GM18517 (cell line): Measurements from ENCODE around the gene PRTG.
"Not testable (repeated sequence)": the region's sequence is repeated elsewhere in the genome, so short reads cannot be mapped to it uniquely, and the experiment has no call there.

ENCODE experiments used
- ATAC-seq: cut with Tn5 transposase; IDR thresholded peaks from one replicate; pipeline ENCODE4 v1.9.1; 2021; ENCODE audit warnings: mild to moderate bottlenecking, moderate library complexity; ENCODE audit not compliant: unreplicated experiment

PRTG gene

DNA sequence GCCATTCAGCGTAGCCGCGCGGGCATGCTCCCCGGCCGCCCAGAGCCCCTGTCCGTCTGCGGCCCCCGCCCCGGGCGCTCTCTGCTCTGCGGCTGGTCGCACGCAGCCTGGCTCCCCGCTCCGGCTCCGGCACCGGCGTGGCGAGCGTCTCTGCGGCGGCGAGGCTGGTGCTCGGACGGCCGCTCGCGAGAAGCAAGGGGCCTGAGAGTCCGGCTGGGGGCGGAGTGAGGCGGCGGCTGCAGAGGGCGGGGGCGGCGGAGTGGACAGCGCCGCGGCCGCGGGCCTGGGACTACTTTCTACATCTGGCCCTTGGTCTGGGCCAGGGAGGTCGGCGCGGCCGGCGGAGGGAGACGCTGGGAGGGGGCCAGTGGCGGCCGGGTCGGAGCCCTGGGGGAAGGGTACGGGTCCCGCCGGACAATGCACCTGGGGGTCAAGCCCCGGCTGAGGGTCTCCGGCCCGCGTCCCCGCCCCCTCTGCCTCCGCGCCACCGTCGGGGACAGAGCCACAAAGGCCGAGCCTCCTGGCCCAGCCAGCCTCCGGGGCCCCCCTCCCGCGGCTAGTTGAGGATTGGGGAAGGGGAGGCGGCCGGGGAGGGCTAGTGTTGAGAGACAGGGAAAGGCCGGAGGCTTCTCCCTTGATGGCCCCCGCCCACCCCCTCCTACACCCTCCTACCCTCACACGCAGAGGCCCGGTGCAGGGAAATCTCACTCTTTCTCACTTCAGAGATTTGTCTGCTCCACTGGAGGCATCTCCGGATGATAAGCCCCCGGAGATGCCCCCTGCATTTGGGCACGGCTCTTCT, at the start of gene PRTG:
PRTG (minus strand) TSS at position 226 of the 802 bp plus-strand sequence; CDS start at position 5, 221 bp downstream.
- no peak for ATAC-seq

GRCh38 chr15:55791551-55792400, 48.8 kb upstream of the PRTG start:
- ATAC-seq, result no peak

DNA sequence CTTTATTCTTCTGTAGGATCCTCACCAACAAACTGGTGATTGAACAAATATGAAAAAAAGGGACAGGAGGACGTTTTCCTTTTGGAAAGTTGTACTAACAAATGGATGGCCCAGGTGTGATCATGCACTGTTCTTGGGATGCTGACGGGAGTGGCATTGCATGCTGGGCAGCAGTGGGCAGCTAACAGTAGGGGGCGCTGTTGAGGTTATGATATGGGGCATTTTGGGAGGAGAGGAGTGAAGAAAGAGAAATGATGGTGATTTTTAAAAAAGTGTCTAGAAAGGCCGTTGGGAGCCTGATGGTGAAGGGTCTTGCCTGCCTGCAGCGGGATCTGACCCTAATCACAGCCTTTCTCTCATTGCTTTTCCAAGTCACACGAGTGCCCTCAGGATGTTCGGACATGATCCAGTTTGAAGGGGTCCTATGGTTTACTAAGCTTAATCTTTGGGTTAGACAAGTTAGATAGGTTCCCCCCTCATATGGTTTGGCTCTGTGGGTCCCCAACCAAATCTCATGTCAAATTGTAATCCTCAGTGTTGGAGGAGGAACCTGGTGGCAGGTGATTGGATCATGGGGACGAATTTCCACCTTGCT, 46.2 kb upstream of the PRTG start:
- ATAC-seq, result no peak

DNA sequence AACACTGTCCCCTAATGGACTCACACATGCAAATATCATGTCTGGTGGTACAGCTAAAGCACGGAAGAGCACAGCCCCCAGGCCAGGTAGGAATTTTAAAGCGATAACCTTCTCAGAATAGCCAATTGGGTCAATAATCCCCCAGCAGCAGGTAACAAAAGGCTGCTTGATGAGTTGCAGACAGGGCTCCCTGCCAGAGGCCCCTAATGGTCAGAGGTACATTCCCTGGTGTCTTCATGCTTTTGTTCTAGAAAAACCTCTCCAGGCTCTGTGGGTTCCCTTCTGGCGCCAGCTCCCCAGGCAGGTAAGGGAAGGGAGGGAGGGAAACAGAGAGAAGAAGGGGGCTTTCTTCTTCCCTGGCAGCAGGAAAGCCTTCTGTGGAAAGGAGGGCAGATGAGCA, 43.4 kb upstream of the PRTG start:
- ATAC-seq, result no peak

GRCh38 chr15:55785593-55785992, 42.6 kb upstream of the PRTG start:
- not testable (repeated sequence) for ATAC-seq

DNA sequence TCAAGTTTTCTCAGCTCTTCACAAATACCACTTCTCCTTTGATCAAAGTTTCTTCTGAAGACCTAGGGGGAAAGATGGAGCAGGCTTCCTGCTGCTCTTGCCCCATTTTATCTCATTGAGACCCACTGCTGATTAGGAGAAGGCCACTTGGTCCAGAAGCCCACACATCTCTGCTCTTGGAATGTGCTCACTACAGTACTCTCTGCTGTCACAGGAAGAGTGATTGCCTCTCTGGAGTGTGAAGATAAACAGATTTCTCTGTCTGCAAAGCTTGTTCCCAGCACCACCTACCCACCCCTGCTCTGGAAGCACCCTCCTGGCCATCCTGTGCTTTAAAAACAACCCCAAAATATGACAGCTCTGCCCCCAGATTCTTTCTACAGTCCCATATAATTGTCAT, 41.3 kb upstream of the PRTG start:
- no peak for ATAC-seq

DNA sequence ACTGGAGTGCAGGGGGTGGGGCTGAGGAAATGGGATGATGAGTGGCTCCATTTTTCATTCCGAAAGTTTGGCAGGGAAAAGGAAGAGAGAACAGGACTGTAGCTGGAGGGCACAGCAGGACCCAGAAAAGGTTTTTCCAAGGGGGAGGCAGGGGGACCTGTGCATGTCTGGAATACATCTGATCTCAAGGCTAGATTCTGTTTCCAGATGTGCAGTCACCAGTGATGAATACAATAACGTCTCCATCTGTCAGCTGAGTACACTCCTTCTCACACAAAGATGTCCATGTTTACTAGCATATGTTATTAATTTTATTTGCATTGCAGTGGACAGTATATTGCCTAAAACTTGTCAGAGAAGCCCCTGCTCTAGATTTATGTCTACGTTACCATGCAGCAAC, 39.9 kb upstream of the PRTG start:
- ATAC-seq, result no peak

DNA sequence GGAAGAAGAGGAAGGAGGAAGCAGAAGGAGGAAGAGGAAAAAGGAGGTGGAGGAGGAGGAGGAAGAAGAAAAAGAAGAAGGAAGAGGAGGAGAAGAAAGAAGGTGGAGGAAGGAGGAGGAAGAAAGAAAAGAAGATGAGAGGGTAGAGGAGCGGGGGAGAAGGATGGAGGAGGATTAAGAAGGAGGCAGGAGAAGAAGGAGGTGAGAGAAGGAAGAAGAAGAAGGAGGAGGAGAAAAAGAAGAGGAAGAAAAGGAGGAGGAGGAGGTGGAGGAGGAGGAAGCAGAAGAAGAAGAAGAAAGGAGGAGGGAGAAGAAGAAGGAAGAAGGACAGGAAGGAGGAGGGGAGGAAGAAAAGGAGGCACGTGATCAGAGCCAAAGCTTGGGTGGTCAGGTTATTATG, 37.3 kb upstream of the PRTG start:
- ATAC-seq, result no peak

- no peak for ATAC-seq
Observed at GRCh38 chr15:55778932-55779331, 36.0 kb upstream of the PRTG start.

- ATAC-seq, result no peak
Observed at GRCh38 chr15:55775316-55775715, 32.4 kb upstream of the PRTG start.

DNA sequence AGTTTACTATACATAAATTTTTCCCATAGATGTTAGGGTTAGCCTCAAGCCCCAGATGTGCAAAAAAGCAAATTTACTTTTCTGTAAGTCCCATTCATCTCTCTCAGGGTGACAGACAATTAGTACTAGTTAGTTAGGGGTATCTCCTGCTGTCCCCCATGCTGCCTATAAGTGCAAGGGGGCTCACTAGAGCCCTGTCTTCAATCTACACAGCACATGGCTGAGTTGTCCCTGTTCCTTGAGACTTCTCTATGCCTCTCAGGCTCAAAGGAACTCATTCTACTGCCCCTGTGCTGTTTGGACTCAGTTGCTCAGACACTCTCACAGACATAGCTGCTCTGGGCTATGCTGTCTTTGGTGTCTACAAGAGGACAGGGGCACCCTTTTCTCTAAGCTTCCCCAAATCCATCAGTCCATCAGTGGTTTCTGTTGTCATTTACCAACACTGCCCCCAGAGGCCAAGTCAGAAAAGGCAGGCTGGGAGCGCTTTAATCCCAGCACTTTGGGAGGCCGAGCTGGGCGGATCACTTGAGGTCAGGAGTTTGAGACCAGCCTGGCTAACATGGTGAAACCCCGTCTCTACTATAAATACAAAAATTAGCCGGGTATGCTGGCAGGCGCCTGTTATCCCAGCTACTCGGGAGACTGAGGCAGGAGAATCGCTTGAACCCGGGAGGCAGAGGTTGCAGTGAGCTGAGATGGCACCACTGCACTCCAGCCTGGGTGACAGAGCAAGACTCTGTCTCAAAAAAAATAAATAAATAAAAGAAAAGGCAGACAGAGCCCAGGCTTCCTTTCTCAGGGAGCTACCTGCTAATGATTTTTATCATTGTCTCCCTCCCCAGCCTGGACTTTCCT, 31.4 kb upstream of the PRTG start:
- no peak for ATAC-seq

DNA sequence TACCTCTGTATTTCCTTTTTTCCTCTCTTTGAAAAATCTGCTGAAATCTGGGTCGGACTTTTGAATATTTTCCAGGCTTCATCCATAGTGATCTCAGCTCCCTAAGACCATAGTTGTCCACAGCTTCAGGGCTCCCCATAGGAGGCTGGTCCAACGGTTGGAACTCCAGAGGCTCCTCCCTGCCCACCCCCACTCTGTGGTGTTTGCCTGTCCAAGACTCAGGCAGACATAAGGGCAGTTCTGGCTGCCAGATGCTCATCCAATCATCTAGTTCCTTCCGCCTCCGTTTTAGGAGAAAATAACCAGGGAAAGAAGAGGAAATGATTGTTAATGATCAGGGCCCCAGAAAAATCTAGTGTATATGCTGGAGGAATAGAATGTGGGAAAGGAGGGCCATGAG, 27.9 kb upstream of the PRTG start:
- ATAC-seq, result no peak

GRCh38 chr15:55770261-55770660, 27.3 kb upstream of the PRTG start:
- ATAC-seq, result no peak

DNA sequence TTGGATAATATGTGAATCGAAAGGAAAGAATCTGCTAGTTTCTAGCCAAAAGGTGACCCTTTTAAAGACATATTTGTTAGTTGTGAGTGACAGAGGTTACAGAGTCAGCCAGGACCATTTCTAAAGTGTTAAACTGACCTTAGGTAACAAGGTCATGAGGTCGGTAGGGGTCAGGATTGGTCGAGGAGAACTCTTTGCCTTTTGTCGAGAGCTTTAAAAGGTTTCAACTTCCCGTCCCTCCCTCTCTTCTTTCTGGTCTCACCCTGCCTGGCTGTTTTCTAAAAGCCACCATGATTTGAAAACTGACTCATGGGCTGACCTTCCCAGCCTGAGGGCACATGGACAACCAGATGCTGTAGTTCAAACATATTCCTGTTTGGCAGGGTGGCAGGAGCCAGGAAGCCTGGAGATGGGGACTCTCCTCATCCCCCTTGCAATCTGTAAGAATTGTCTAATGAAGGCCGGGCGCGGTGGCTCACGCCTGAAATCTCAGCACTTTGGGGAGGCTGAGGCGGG, 25.8 kb upstream of the PRTG start:
- ATAC-seq, result no peak

- ATAC-seq, result no peak
Observed at GRCh38 chr15:55766676-55767075, 23.7 kb upstream of the PRTG start.

- ATAC-seq, result no peak
Observed at GRCh38 chr15:55764398-55764797, 21.4 kb upstream of the PRTG start.

DNA sequence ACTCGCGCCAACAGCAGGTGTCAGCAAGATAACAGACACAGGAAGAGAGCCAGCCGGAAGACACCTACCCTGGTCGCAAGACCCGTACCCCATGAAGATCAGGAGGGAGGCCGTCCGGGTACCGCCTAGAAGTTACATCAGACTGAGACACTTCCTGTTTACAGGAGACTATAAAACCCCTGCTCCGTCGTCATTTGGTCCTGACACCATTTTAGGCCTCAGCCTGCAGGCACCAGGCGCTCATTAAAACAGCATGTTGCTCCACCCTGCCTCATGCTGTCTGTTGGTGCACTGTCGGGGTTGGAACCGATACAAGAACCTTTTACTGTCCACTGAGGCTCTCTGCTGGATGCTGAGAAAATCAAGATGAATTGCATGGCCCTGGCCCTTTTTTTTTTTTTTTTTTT, 15.6 kb upstream of the PRTG start:
- ATAC-seq, result no peak

GRCh38 chr15:55753433-55753832, 10.5 kb upstream of the PRTG start:
- not testable (repeated sequence) for ATAC-seq

DNA sequence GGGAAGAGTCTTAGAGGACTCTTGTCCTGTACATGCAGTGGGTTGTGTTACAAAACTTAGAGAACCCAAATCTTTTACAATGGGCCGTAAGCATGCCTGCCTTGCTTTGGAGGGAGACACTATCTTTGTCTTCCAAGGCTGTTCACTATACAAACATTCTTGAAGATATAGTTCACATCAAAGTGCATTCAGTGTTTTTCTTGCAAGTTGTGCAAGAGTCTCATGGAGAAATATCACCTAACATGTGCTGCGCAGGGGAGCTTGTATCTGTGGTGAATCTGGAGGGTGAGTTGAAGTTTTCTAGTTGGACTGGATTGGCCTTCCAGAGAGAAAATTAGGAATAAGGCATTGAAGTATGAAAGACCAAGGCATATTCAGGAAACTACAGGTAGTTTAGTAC, 7.8 kb upstream of the PRTG start:
- ATAC-seq, result no peak
